Astrocyte of the cerebellum (primary cell): ENCODE data around the gene DDX17.

Experiments used
- DNase-seq: peaks from one replicate; pipeline ENCODE4 v3.0.0-alpha.2; 2011; ENCODE audit warnings: low read depth
- H3K4me3 ChIP-seq: 2 replicates; pipeline ENCODE4 v1.5.1; 2011; ENCODE audit warnings: mild to moderate bottlenecking, low read depth, low read length, moderate library complexity
- in situ Hi-C: cut with HindIII; loops from 2 replicates; pipeline ENCODE4 v1.10.0; 2017; ENCODE audit warnings: low sequenced_read_pairs
- TF ChIP-seq, protein P1 (sequence below): IDR thresholded peaks from 2 replicates; pipeline ENCODE4 v1.5.1; 2012; ENCODE audit warnings: low read length, low read depth, moderate library complexity, mild to moderate bottlenecking; ENCODE audit errors: missing control alignments

Gene DDX17

DNA sequence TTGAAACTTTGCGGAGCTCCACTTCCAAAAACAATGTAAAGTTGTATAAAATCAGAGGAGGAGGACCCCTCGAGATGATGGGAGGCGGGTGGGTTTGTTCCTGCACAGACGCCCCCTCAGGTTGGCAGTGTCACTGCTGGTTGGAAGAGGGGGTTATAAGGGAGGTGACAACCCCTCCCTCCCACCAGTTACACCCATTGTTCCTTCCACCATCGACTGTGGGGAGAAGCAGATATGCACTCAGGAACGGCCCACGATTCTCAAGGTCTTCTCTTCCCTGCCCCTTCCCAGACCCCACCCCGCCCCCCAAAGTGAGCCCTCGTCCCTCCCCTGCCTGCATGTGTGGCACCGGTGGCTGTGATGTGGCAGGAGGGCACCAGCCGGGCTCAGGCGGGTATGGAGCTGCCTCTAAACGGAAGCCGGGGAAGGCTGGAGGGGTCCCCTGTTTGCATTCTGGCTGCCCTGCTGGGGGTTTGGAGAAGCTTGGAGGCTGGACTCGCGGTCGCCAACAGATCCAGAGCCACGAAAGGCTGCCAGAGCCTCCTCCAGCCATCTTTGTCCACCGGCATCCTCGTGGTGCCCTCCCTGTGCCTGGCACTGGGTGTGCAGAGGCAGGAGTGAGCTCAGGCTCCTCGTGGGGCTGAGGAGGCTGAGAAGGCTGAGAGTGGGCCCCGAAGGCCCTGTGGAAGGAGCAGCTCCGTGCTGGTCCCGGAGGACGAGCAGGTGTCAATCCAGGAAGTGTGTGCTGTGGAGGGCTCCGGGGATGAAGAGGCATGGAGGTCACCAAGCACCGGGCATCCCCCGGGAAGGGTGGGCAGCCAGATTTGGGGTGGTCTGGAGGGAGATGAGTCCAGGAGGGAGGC is 37.4 kb downstream of the DDX17 start:
- in situ Hi-C loops = no loop called here
- TF ChIP-seq, protein P1, sequence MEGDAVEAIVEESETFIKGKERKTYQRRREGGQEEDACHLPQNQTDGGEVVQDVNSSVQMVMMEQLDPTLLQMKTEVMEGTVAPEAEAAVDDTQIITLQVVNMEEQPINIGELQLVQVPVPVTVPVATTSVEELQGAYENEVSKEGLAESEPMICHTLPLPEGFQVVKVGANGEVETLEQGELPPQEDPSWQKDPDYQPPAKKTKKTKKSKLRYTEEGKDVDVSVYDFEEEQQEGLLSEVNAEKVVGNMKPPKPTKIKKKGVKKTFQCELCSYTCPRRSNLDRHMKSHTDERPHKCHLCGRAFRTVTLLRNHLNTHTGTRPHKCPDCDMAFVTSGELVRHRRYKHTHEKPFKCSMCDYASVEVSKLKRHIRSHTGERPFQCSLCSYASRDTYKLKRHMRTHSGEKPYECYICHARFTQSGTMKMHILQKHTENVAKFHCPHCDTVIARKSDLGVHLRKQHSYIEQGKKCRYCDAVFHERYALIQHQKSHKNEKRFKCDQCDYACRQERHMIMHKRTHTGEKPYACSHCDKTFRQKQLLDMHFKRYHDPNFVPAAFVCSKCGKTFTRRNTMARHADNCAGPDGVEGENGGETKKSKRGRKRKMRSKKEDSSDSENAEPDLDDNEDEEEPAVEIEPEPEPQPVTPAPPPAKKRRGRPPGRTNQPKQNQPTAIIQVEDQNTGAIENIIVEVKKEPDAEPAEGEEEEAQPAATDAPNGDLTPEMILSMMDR = peak; percentile 42
- DNase-seq = no peak
- peak overlapping the region; percentile 67 for H3K4me3 ChIP-seq

DNA sequence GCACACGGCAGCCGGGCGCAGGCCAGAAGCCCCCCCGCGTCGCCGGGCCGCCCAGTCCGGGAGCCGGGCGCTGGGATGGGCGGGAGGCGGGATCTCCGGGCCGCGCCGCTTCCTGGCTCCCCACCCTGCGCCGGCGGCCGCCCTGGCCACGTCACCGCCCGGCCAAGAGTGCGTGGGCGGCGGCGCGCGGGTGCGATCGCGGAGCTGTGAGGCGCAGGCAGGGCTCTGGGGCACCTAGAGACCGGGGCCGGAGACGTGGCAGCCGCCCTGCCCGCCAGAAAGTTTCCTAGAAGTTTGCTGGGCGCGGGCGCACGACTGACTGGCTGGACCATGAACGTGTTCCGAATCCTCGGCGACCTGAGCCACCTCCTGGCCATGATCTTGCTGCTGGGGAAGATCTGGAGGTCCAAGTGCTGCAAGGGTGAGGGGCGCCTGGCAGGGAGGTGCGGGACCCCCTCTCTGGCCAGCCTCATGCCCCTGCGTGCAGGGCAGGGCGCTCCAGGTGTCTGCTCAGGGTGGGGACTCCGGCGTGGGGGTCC is 38.1 kb downstream of the DDX17 start, which contains the start of gene KDELR3:
Gene KDELR3 (plus strand): TSS at position 193 of the 539 bp plus-strand sequence. CDS start 138 bp downstream, at position 331.
- H3K4me3 ChIP-seq = peak within 1 kb of the TSS; percentile 67
- no peak for DNase-seq
- TF ChIP-seq, protein P1 = no peak
- in situ Hi-C loops = no loop called here

DNA sequence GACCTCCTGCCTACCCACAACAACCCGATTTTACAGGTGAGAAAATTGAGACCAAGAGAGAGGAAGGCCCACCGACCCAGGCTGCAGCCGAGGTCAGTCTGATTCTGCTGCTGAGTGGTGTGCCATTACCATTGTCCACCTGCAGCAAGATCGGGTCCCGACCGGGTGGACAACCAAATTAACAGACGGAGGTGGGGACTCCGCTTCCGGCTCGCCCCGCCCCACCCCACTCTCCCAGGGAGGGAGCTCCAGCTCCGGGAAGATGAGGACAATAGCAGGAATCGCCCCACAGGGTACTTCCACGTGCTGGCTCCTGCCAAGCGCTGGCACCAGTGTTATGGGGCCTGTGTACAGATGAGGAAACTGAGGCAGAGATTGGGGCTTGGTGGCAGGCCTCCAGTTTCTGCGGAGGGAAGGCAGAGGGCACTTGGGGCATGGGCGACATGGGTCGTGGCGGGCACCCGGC is 38.6 kb downstream of the DDX17 start:
- TF ChIP-seq, protein P1 = no peak
- peak overlapping the region; percentile 67 for H3K4me3 ChIP-seq
- in situ Hi-C loops = no loop called here
- DNase-seq = no peak

DNA sequence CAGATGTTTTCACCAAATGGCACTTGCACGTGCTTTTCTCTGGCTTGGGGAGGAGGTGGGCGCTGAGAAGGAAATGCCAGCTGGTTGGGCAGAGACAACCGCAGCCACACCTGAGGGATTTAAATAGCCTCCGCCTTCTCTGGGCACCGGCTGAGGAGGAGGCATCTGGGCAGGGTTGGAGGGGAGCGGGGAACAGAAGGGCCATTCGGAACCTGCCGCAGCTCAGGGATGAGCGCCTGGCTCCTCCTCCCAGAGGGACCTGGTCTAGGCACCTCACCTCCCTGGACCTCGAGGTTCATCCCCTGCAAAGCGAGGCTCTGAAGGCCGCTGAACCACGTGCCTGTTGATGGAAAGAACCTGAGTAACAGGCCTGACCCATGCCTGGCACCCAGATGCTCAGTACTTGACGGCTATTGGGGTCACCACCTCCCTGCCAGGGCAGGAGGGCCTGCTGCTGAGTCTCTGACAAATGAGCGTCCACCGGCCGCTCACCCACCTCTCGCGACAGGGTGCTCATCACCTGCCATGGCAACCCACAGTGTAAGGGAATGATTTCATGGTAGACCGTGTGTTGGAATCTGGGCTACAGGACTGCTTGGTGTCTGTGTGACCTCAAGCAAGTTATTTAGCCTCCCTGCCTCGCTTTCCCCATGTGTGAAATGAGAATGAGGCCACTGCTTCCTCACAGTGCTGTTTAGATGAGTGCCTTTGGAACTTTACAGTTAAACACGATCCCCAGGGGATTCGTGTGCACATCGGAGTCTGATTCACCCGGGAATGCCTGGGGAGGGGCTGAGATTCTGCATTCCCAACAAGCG is 40.2 kb downstream of the DDX17 start:
- in situ Hi-C loops = no loop called here
- H3K4me3 ChIP-seq = no peak overlapping the region
- no peak for DNase-seq
- TF ChIP-seq, protein P1 = no peak

DNA sequence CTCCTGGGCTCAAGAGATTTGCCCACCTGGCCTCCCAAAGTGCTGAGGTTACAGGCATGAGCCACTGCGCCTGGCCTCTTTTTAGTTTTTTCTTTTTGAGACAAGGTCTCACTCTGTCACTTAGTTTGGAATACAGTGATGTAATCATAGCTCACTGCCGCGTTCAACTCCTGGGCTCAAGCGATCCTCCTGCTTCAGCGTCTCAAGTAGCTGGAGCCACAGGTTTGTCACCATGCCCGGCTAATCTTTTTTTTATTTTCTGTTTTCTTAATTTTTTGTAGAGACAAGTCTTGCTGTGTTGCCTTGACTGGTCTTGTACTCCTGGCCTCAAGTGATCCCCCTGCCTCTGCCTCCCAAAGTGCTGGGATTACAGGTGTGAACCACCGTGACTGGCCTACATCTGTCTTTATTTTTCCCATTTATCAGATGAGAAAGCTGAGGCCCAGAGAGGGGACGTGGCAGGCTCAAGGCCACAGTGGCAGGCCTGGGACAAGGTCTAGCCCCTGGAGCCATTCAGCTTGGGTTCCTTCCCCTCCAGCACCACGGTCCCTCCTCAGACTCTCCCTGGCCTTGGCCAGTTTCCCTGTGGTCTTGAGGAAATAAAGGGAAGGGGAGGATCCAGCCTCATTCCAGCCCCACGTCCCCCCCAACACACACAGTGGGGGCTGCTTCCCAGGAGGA is 41.0 kb downstream of the DDX17 start:
- DNase-seq = no peak
- no peak overlapping the region for H3K4me3 ChIP-seq
- in situ Hi-C loops = no loop called here
- TF ChIP-seq, protein P1 = no peak
